ENCODE data around the gene DSCAM. TPM values are rescaled to one million over a fixed set of nuclear protein-coding genes. Genes with fewer than 3 reads are reported as not detected.

DSCAM gene
- total RNA-seq, 4 donors from 2014 or later = 0.03 TPM; not detected in 3

DNA sequence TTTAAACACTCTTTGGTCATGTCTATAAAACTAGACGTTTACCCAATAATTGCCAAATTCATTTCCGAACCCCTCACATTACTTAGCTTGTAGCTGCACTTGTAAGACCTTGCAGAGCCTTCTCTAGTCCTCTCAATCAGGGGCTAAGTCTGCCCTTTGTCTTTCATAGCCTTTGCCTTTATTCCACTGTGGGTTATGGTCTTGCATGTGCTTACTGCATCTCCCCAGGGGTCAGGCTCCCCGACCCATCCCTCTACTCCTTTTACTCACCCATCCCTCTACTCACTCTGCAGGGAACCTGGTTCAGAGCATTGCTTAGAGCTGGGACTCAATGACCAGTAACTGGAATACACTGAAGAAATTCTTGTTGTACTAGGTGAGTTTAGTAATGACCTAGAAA lies 744.3 kb downstream of the DSCAM start:
- TF ChIP-seq POLR2A (IDR thresholded peaks at IDR 0.05) = no peak
- TF ChIP-seq, protein P1, sequence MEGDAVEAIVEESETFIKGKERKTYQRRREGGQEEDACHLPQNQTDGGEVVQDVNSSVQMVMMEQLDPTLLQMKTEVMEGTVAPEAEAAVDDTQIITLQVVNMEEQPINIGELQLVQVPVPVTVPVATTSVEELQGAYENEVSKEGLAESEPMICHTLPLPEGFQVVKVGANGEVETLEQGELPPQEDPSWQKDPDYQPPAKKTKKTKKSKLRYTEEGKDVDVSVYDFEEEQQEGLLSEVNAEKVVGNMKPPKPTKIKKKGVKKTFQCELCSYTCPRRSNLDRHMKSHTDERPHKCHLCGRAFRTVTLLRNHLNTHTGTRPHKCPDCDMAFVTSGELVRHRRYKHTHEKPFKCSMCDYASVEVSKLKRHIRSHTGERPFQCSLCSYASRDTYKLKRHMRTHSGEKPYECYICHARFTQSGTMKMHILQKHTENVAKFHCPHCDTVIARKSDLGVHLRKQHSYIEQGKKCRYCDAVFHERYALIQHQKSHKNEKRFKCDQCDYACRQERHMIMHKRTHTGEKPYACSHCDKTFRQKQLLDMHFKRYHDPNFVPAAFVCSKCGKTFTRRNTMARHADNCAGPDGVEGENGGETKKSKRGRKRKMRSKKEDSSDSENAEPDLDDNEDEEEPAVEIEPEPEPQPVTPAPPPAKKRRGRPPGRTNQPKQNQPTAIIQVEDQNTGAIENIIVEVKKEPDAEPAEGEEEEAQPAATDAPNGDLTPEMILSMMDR (IDR thresholded peaks at IDR 0.05 in 4 of 5, conservative IDR thresholded peaks at IDR 0.05 in 1 of 5) = no peak
- Histone ChIP-seq H3K9me3 (no peaks in the 10 kb centered on the region), H3K4me3 (no peak overlapping the region), H3K36me3 (no peaks in the 10 kb centered on the region), H3K4me1 (no peaks in the 10 kb centered on the region), H3K27ac (no peak overlapping the region), H3K27me3 (no peaks in the 10 kb centered on the region)
- intact Hi-C loops (cut with DNase I; ENCODE audit: low total_unique reads) = no loop called here
- no peak for DNase-seq
- in situ Hi-C loops (cut with MboI; ENCODE audit: low sequenced_read_pairs in 4 of 4) = loop anchor here in 2 of 4 donors (25.0 kb wide), 1 partner anchor 240 kb away; the partner anchor contains the start of gene PCP4 (in 2 of the 2)
- ATAC-seq = no peak

DNA sequence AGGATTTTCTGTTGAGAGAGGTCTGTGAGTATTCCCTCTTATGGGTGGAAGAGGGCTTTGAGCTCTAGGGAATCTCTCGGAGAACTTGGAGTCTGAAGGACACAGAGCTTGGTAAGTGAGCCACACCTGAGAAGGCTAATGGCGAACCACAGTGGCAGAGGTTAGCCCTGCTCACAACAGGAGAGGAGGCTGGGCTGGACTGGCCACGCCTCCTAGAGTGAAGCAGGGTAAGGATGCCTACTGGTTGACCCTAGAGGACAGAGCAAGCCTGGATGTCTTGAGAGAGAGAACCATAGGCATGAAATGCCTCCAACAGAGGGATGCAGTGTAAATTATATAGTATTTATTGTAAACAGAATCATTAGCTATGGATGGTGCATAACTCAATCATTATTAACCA lies 747.1 kb downstream of the DSCAM start:
- Histone ChIP-seq H3K4me3 (no peak overlapping the region), H3K27ac (no peak overlapping the region), H3K27me3 (no peaks in the 10 kb centered on the region), H3K9me3 (no peaks in the 10 kb centered on the region), H3K36me3 (no peaks in the 10 kb centered on the region), H3K4me1 (no peaks in the 10 kb centered on the region)
- no peak for TF ChIP-seq POLR2A (IDR thresholded peaks at IDR 0.05)
- TF ChIP-seq, protein P1 (IDR thresholded peaks at IDR 0.05 in 4 of 5, conservative IDR thresholded peaks at IDR 0.05 in 1 of 5) = no peak
- ATAC-seq (no peak), DNase-seq (no peak)
- in situ Hi-C loops (cut with MboI; ENCODE audit: low sequenced_read_pairs in 4 of 4) (loop anchor here in 2 of 4 donors (25.0 kb wide), 1 partner anchor 238 kb away; the partner anchor contains the start of gene PCP4 (in 2 of the 2)), intact Hi-C loops (cut with DNase I; ENCODE audit: low total_unique reads) (no loop called here)

DNA sequence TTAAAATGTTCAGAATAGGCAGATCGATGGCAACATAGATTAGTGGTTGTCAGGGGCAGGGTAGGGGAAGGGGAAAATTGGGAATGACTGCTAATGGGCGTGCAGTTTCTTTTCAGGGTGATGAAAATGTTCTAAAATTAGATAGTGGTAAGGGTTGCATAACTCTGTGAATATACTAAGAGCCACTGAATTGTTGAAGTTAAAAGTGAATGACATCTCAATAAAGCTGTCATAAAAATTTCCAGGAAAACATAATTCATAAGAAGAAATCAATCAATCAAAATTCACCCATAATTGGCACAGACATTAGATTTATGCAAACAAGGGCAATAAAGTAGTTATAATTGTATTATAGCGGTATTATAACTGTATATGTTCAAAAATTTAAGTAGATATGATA lies 751.5 kb downstream of the DSCAM start:
- H3K4me3 ChIP-seq = no peak overlapping the region
- no peaks in the 10 kb centered on the region for H3K36me3 ChIP-seq
- H3K9me3 ChIP-seq = no peaks in the 10 kb centered on the region
- H3K27ac ChIP-seq = no peak overlapping the region
- no peaks in the 10 kb centered on the region for H3K4me1 ChIP-seq
- ATAC-seq (no peak), DNase-seq (no peak)
- intact Hi-C loops (cut with DNase I; ENCODE audit: low total_unique reads) = no loop called here
- H3K27me3 ChIP-seq = no peaks in the 10 kb centered on the region
- TF ChIP-seq, protein P1 (IDR thresholded peaks at IDR 0.05 in 4 of 5, conservative IDR thresholded peaks at IDR 0.05 in 1 of 5) = no peak
- no peak for TF ChIP-seq POLR2A (IDR thresholded peaks at IDR 0.05)
- in situ Hi-C loops (cut with MboI; ENCODE audit: low sequenced_read_pairs in 4 of 4) = no loop called here

DNA sequence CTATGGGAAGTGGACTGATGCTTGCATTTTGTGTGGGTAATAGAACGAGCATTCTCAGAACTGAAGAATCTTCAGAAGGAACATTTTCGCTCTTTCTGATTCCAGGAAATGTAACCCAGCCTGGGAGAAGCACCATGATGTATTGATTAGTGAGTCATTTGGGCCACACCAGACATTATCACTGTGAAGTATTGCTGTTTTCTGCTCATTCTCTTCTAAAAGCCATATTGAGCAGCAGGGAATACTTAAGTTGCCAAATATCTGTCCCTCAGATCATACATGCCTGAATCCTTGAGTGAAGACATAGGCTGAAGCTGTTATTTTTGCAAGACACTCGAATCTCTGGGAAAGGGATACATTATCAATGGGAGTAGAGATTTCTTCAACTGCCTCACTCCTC lies 766.6 kb downstream of the DSCAM start:
- H3K27me3 ChIP-seq = no peaks in the 10 kb centered on the region
- no peak overlapping the region for H3K4me3 ChIP-seq
- no peak for ATAC-seq
- no peak for DNase-seq
- H3K36me3 ChIP-seq = no peaks in the 10 kb centered on the region
- no peak overlapping the region for H3K27ac ChIP-seq
- intact Hi-C loops (cut with DNase I; ENCODE audit: low total_unique reads) = no loop called here
- in situ Hi-C loops (cut with MboI; ENCODE audit: low sequenced_read_pairs in 4 of 4) = no loop called here
- no peaks in the 10 kb centered on the region for H3K4me1 ChIP-seq
- TF ChIP-seq, protein P1 (IDR thresholded peaks at IDR 0.05 in 4 of 5, conservative IDR thresholded peaks at IDR 0.05 in 1 of 5) = no peak
- TF ChIP-seq POLR2A (IDR thresholded peaks at IDR 0.05) = no peak
- H3K9me3 ChIP-seq = no peaks in the 10 kb centered on the region

DNA sequence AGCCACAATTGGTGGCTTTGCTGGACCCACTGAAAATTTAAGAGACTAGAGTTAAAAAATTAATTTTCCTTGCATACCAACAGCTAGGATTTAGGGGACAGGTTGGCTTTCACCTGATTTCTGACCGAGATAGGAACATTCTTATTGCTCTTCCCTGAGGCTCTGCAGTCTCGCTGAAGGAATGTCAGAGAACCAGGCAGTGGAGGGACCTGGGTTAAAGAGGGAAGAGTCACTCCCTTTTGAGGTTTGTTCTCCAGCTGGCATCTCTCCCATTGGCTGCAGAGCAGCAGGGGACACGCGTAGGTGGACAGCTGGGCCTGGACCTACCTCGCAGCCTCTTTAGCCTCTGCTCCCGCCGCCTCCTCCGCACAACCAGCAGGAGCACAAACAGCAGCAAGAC lies 772.2 kb downstream of the DSCAM start:
- Histone ChIP-seq H3K27ac (no peak overlapping the region), H3K36me3 (no peaks in the 10 kb centered on the region), H3K27me3 (no peaks in the 10 kb centered on the region), H3K4me3 (no peak overlapping the region), H3K4me1 (no peaks in the 10 kb centered on the region), H3K9me3 (no peaks in the 10 kb centered on the region)
- no peak for DNase-seq
- no peak for ATAC-seq
- intact Hi-C loops (cut with DNase I; ENCODE audit: low total_unique reads) = no loop called here
- TF ChIP-seq, protein P1 (IDR thresholded peaks at IDR 0.05 in 4 of 5, conservative IDR thresholded peaks at IDR 0.05 in 1 of 5) = no peak
- TF ChIP-seq POLR2A (IDR thresholded peaks at IDR 0.05) = no peak
- in situ Hi-C loops (cut with MboI; ENCODE audit: low sequenced_read_pairs in 4 of 4) = no loop called here
